Suprapubic skin (tissue), 3 donors: Measurements from ENCODE around the gene ROBO1.

ENCODE experiments used
- CTCF ChIP-seq, 2 donors: fragments of 200-600 bp in 1 of 2; fragments of 450-650 bp in 1 of 2; sonication (generic) in 1 of 2; IDR thresholded peaks; one replicate each; pipeline ENCODE4 v1.5.1; 2016 to 2019; ENCODE audit warnings: antibody characterized with exemption in 2 of 2, mild to moderate bottlenecking in 1 of 2, moderate library complexity in 1 of 2
- EP300 ChIP-seq: sonication (generic); formaldehyde crosslinking; IDR thresholded peaks from one replicate; pipeline ENCODE4 v1.6.1; 2017; ENCODE audit warnings: antibody characterized with exemption
- POLR2A ChIP-seq, 2 donors: fragments of 450-650 bp; IDR thresholded peaks; one replicate each; pipeline ENCODE4 v1.6.1; 2017; ENCODE audit warnings: antibody characterized with exemption in 2 of 2, mild to moderate bottlenecking in 2 of 2, moderate library complexity in 2 of 2

GRCh38 chr3:78825858-78826215 lies 942.0 kb downstream of the ROBO1 start:
- no peak for TF ChIP-seq CTCF (IDR thresholded peaks at IDR 0.05)
- TF ChIP-seq POLR2A (IDR thresholded peaks at IDR 0.05) = no peak
- no peak for TF ChIP-seq EP300
